ENCODE measurements around the gene NHERF2. TPM values are rescaled to one million over a fixed set of nuclear protein-coding genes. Genes with fewer than 3 reads are reported as not detected.

Gene NHERF2
- total RNA-seq, result 47.4 and 58.7 TPM in 2 replicates

DNA sequence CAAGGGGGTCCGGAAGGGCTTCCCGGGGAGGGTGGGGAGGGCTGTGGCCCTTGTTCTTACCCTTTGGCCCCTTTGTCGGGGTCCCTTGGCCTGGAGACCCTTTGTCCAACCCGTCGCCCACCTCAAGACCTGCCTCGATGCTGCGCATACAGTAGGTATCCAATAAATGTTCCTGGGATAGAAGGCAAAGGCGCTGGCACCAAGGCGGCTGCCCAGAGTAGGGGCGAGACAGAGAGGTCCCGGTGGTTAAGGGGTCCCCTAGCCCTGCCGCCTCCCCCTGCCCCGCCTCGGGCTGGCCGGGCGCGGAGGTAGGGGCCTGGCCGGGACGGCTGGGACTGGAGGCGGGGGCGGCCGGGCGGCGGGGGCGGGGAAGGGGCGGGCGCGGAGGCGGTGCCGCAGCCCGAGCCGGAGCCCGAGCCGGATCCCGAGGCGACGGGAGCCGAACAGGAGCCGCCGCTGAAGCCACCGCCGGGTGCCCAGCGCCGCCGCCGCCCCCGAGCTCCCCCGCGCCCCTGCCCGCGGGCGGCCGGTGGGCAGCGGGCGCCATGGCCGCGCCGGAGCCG is at the start of gene NHERF2:
Gene NHERF2 (plus strand): TSS at position 442 of the 563 bp plus-strand sequence. CDS start 104 bp downstream, at position 546.

DNA sequence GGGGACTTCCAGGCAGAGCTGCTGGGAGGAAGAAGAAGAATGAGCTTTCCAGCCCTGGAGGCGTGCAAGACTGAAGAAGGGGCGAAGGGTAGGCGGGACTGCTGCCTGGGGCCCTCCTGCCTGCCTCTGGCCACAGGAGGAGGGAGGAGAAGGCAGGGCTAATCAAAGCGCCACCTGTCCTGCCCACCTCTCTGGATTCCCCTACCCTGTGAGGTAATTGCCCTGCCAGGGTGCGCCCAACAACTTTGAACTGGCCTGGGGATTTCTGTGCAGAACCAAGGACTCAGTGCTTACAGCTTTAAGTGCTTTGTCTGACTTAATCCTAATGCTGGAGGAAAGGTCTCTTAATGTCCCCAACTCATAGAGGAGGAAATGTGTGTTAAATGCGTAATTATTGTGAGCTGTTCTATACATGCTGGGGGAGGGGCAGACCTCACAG is 45.3 kb upstream of the NHERF2 start, which contains the start of gene NOXO1:
Gene NOXO1 (minus strand): TSS at position 72 of the 439 bp plus-strand sequence. CDS start 290 bp downstream, outside the sequence.

DNA sequence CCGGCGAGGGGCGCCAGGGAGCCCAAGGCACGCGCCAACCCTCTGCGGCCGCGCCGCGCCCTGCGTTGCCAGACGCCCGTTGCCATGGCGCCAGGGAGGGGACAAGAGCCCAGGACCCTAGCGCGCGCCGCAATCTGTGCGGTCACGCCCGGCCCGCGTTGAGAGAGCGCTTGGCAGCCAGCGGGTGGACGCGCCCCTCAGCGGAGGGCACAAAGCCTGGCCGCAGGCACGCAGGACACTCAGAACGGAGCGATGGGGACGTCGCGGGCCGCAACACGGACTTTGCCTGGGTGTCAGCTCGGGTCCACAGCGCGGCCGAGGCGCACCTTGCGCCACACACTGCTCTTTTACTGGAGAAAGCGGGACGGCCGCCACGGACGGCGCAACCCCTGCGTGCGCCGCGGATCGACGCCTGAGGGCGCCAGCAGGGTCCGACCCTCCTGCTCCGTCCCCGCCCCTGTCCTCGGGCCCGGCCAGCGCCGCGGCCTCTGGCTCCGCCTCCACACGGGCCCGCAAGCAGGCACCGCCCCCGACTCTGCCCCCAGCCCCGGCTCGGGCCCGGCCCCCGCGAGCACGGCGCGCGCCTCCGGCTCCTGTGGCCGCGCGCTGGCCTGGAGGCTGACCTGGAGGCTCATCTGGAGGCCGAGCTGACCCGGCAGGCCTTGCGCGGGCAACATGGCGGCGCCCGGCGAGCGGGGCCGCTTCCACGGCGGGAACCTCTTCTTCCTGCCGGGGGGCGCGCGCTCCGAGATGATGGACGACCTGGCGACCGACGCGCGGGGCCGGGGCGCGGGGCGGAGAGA is 43.0 kb upstream of the NHERF2 start, which contains the start of gene GFER:
Gene GFER (plus strand): TSS at position 650 of the 803 bp plus-strand sequence. CDS start 26 bp downstream, at position 676.

DNA sequence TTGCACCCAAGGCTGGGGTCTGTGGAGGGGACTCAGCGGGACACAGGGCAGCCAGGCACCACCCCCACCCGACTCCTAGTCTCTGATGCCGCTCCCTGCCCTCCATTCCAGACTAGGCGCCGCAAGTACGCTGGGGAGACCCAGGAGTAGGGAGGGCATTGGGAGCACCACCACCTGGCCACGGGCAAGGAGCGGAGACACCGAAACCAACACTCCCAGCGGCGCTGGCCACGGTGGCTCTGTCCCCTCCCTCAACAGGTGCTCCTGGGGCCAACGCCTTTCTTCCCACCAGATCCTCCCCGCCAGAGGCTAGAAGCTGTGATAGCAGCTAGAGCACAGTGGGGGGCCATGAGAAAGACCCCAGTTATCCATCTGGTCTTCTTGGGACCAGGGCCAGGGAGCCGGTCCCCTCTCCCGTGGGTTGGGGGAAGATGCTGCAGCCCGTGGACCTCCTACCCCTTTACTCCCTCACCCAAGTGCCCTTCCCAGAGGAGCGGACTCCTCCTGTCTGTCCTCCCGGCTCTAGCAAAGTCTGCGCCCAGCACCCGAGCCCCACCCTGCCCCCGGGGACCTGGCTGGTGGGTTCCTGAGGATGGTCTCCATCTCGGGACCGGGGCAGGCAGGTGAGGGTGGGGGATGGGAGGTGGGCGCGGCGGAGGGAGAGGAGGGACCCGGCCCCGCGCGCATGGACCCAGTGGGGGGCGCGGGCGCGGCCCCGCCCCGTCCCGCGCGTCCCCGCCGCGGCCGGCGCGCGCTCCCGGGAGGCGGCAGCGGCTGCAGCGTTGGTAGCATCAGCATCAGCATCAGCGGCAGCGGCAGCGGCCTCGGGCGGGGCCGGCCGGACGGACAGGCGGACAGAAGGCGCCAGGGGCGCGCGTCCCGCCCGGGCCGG is 37.2 kb upstream of the NHERF2 start, which contains the start of gene SYNGR3:
Gene SYNGR3 (plus strand): TSS at position 762 of the 892 bp plus-strand sequence. CDS start 133 bp downstream, outside the sequence.

DNA sequence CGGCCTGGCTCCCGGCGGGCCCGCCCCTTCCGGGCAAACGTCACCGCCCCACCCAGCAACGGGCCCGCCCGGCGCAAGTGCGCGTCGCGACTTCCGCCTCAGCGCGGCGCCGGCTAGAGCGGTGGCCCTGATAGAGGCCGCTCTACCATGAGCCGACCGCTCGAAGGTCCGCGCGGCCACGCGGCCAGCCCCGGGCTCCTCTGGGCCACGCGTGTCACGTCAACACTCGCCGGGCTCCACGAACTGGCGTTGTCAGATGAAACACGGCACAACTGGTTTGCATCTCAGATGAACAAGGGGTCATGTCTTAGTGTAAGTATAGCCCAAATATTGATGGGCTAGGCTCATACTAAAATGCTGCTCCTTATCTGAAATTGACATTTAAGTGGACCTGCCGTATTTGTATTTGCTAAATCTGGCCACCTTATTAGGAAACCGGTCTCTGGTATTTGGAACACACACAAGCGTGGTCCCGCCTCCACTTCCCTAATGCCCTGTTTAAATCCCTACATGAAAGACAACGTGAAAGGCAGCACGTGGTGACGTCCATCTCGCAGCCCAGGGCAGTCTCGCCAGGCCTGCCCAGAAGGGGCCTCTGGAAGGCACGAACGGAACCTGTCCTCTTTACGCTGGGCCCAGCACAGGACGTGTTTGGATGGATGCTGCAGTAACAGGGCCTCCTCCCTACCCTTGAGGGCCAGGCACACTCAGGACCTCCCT is 16.8 kb upstream of the NHERF2 start, which contains the start of gene ZNF598:
Gene ZNF598 (minus strand): TSS at position 31 of the 720 bp plus-strand sequence.

DNA sequence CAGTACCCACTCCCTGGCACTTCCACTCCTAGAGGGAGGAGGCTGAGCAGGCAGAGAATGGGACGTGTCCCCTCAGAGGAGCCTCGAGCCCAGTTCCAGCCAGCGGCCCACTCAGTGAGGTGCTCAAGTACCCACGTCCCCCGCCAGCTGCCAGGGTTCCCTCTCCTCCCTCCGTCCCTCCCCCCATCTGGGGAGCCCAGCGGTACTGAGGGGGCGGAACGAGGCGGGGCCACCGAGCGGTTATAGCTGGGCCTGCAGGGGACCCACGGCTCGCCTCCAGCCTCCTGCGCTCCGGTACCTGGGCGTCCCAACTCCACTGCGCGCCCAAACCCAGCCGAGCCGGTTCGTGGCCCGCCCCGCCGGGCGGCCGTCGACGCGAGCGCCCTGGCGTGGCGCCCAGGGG is 7.2 kb upstream of the NHERF2 start, which contains the start of gene NPW:
Gene NPW (plus strand): TSS at position 268 of the 403 bp plus-strand sequence.

DNA sequence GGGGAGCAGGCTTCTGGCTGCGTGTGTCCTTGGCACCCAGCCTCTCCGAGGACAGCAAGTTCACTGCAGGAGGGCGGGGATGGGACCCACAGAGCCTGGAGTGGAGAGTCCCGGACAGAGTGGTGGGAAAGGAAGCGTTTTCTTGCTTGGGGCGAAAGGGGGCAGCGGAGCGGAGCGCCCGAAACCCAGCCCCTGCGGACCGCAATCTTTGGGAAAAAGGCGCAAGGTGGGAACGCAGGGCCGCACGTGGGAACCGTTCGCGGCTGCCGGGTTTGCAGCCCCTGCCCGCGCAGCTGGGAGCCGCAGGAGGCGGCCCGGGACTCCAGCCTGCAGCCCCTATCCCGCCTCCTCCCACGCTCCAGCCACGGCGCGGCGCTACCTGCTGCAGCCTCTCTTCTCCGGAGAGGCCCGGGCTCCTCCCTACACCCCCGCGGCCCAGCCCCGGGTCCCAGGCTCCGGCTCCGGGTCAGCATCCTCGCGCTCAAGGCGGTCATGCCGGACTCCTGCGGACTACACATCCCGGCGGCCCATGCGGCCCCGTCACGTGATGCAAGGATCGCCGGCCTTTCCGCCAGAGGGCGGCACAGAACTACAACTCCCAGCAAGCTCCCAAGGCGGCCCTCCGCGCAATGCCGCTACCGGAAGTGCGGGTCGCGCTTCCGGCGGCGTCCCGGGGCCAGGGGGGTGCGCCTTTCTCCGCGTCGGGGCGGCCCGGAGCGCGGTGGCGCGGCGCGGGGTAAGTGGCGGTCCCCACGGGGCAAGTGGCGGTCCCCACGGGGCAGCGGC is 20.8 kb downstream of the NHERF2 start, which contains the start of the genes NTHL1 and TSC2:
Gene NTHL1 (minus strand): TSS at position 505 of the 786 bp plus-strand sequence. CDS start 11 bp downstream, at position 494.
Gene TSC2 (plus strand): TSS at position 656 of the 786 bp plus-strand sequence. CDS start 631 bp downstream, outside the sequence.

Other genes with a start within 250 kb of the NHERF2 start
- gene SPSB3, start 244.3 kb upstream of the NHERF2 start, total RNA-seq, result 31.8 and 35.5 TPM in 2 replicates
- gene NUBP2, start 243.9 kb upstream of the NHERF2 start, total RNA-seq, result 111 and 116 TPM in 2 replicates
- gene IGFALS, start 233.2 kb upstream of the NHERF2 start, total RNA-seq, result 0.30 TPM in 1 of 2 replicates, not detected in the other
- gene HAGH, start 200.1 kb upstream of the NHERF2 start, total RNA-seq, result 62.4 and 71.3 TPM in 2 replicates
- gene FAHD1, start 199.7 kb upstream of the NHERF2 start, total RNA-seq, result 33.6 and 52.6 TPM in 2 replicates
- gene MEIOB, start 154.7 kb upstream of the NHERF2 start, total RNA-seq, result 0.30 TPM in 1 of 2 replicates, not detected in the other
- not detected in 2 replicates for gene HS3ST6, start 108.5 kb upstream of the NHERF2 start, total RNA-seq
- 9.8 and 12.0 TPM in 2 replicates for gene MSRB1, start 83.7 kb upstream of the NHERF2 start, total RNA-seq
- gene RPL3L, start 72.2 kb upstream of the NHERF2 start, total RNA-seq, result not detected in 2 replicates
- gene NDUFB10, start 67.4 kb upstream of the NHERF2 start, total RNA-seq, result 323 and 367 TPM in 2 replicates
- 4,271 and 4,630 TPM in 2 replicates for gene RPS2, start 62.1 kb upstream of the NHERF2 start, total RNA-seq
- gene RNF151, start 60.0 kb upstream of the NHERF2 start, total RNA-seq, result not detected in 2 replicates
- 94.1 and 97.0 TPM in 2 replicates for gene TBL3, start 54.8 kb upstream of the NHERF2 start, total RNA-seq
- gene NOXO1, start 45.4 kb upstream of the NHERF2 start, total RNA-seq, result not detected in 2 replicates
- 21.1 and 43.7 TPM in 2 replicates for gene GFER, start 42.7 kb upstream of the NHERF2 start, total RNA-seq
- gene SYNGR3, start 36.9 kb upstream of the NHERF2 start, total RNA-seq, result 4.2 and 8.4 TPM in 2 replicates
- gene ZNF598, start 17.1 kb upstream of the NHERF2 start, total RNA-seq, result 44.0 and 45.6 TPM in 2 replicates
- 1.6 and 1.8 TPM in 2 replicates for gene NPW, start 7.1 kb upstream of the NHERF2 start, total RNA-seq
- 49.2 and 53.0 TPM in 2 replicates for gene NTHL1, start 20.9 kb downstream of the NHERF2 start, total RNA-seq
- 36.0 and 55.9 TPM in 2 replicates for gene TSC2, start 21.1 kb downstream of the NHERF2 start, total RNA-seq
- gene PKD1, start 109.0 kb downstream of the NHERF2 start, total RNA-seq, result 74.8 and 88.1 TPM in 2 replicates
- gene RAB26, start 121.7 kb downstream of the NHERF2 start, total RNA-seq, result 1.5 and 3.3 TPM in 2 replicates
- gene TRAF7, start 128.9 kb downstream of the NHERF2 start, total RNA-seq, result 54.0 and 62.0 TPM in 2 replicates
- gene CASKIN1, start 169.7 kb downstream of the NHERF2 start, total RNA-seq, result under 0.01 TPM in 1 of 2 replicates, not detected in the other
- 80.4 and 86.6 TPM in 2 replicates for gene MLST8, start 178.6 kb downstream of the NHERF2 start, total RNA-seq
- gene BRICD5, start 184.0 kb downstream of the NHERF2 start, total RNA-seq, result 1.3 and 2.7 TPM in 2 replicates
- gene PGP, start 187.9 kb downstream of the NHERF2 start, total RNA-seq, result 24.5 and 27.1 TPM in 2 replicates
- gene E4F1, start 196.7 kb downstream of the NHERF2 start, total RNA-seq, result 22.9 and 25.2 TPM in 2 replicates
- gene DNASE1L2, start 209.5 kb downstream of the NHERF2 start, total RNA-seq, result 0.15 and 1.0 TPM in 2 replicates
- gene ECI1, start 224.7 kb downstream of the NHERF2 start, total RNA-seq, result 54.3 and 66.3 TPM in 2 replicates
- 218 and 221 TPM in 2 replicates for gene RNPS1, start 241.2 kb downstream of the NHERF2 start, total RNA-seq